ENCODE results near the gene SLC39A11.

The SLC39A11 gene

GRCh38 chr17:72891627-72892026 lies 200.9 kb downstream of the SLC39A11 start:
- FAIRE-seq (no peak), DNase-seq (ENCODE audit: insufficient read length, low spot score) (no peak)
- TF ChIP-seq PAX5 (IDR thresholded peaks at IDR 0.05; ENCODE audit: insufficient read depth, low read length, severe bottlenecking) (no peak), SPI1 (IDR thresholded peaks at IDR 0.05; ENCODE audit: low read depth, low read length) (no peak), POLR2A (IDR thresholded peaks at IDR 0.05; ENCODE audit: low read depth, low read length) (no peak), POU2F2 (IDR thresholded peaks at IDR 0.05; ENCODE audit: low read depth, low read length) (no peak), POLR2AphosphoS5 (IDR thresholded peaks at IDR 0.05; ENCODE audit: low read depth, low read length) (no peak), TAF1 (IDR thresholded peaks at IDR 0.05; ENCODE audit: low read depth, low read length) (no peak)

- no peak for TF ChIP-seq TAF1 (IDR thresholded peaks at IDR 0.05; ENCODE audit: low read depth, low read length)
- TF ChIP-seq POU2F2 (IDR thresholded peaks at IDR 0.05; ENCODE audit: low read depth, low read length): no peak
- no peak for TF ChIP-seq POLR2AphosphoS5 (IDR thresholded peaks at IDR 0.05; ENCODE audit: low read depth, low read length)
- no peak for TF ChIP-seq POLR2A (IDR thresholded peaks at IDR 0.05; ENCODE audit: low read depth, low read length)
- no peak for TF ChIP-seq PAX5 (IDR thresholded peaks at IDR 0.05; ENCODE audit: insufficient read depth, low read length, severe bottlenecking)
- no peak for TF ChIP-seq SPI1 (IDR thresholded peaks at IDR 0.05; ENCODE audit: low read depth, low read length)
- no peak for FAIRE-seq
- DNase-seq (ENCODE audit: insufficient read length, low spot score): no peak
These were observed 201.8 kb downstream of the SLC39A11 start for GRCh38 chr17:72890711-72891110.

GRCh38 chr17:72887917-72888316 lies 204.6 kb downstream of the SLC39A11 start:
- DNase-seq (ENCODE audit: insufficient read length, low spot score) (no peak), FAIRE-seq (no peak)
- TF ChIP-seq POU2F2 (IDR thresholded peaks at IDR 0.05; ENCODE audit: low read depth, low read length): no peak
- TF ChIP-seq POLR2AphosphoS5 (IDR thresholded peaks at IDR 0.05; ENCODE audit: low read depth, low read length): no peak
- no peak for TF ChIP-seq PAX5 (IDR thresholded peaks at IDR 0.05; ENCODE audit: insufficient read depth, low read length, severe bottlenecking)
- no peak for TF ChIP-seq POLR2A (IDR thresholded peaks at IDR 0.05; ENCODE audit: low read depth, low read length)
- no peak for TF ChIP-seq TAF1 (IDR thresholded peaks at IDR 0.05; ENCODE audit: low read depth, low read length)
- no peak for TF ChIP-seq SPI1 (IDR thresholded peaks at IDR 0.05; ENCODE audit: low read depth, low read length)

- FAIRE-seq (no peak), DNase-seq (ENCODE audit: insufficient read length, low spot score) (no peak)
- no peak for TF ChIP-seq POLR2A (IDR thresholded peaks at IDR 0.05; ENCODE audit: low read depth, low read length)
- no peak for TF ChIP-seq SPI1 (IDR thresholded peaks at IDR 0.05; ENCODE audit: low read depth, low read length)
- TF ChIP-seq PAX5 (IDR thresholded peaks at IDR 0.05; ENCODE audit: insufficient read depth, low read length, severe bottlenecking): no peak
These were observed 205.2 kb downstream of the SLC39A11 start for GRCh38 chr17:72887322-72887721.

- DNase-seq (ENCODE audit: insufficient read length, low spot score) (no peak), FAIRE-seq (no peak)
- TF ChIP-seq POLR2A (IDR thresholded peaks at IDR 0.05; ENCODE audit: low read depth, low read length) (no peak), TAF1 (IDR thresholded peaks at IDR 0.05; ENCODE audit: low read depth, low read length) (no peak), PAX5 (IDR thresholded peaks at IDR 0.05; ENCODE audit: insufficient read depth, low read length, severe bottlenecking) (no peak), POLR2AphosphoS5 (IDR thresholded peaks at IDR 0.05; ENCODE audit: low read depth, low read length) (no peak), SPI1 (IDR thresholded peaks at IDR 0.05; ENCODE audit: low read depth, low read length) (no peak)
These were observed 205.9 kb downstream of the SLC39A11 start for GRCh38 chr17:72886622-72887021.

- FAIRE-seq: no peak
- TF ChIP-seq SPI1 (IDR thresholded peaks at IDR 0.05; ENCODE audit: low read depth, low read length): no peak
- no peak for TF ChIP-seq TAF1 (IDR thresholded peaks at IDR 0.05; ENCODE audit: low read depth, low read length)
- TF ChIP-seq POLR2A (IDR thresholded peaks at IDR 0.05; ENCODE audit: low read depth, low read length): no peak
- no peak for TF ChIP-seq POLR2AphosphoS5 (IDR thresholded peaks at IDR 0.05; ENCODE audit: low read depth, low read length)
- no peak for TF ChIP-seq POU2F2 (IDR thresholded peaks at IDR 0.05; ENCODE audit: low read depth, low read length)
- TF ChIP-seq PAX5 (IDR thresholded peaks at IDR 0.05; ENCODE audit: insufficient read depth, low read length, severe bottlenecking): no peak
- DNase-seq (ENCODE audit: insufficient read length, low spot score): no peak
These were observed 208.4 kb downstream of the SLC39A11 start for GRCh38 chr17:72884066-72884465.

- DNase-seq (ENCODE audit: insufficient read length, low spot score): no peak
- TF ChIP-seq POU2F2 (IDR thresholded peaks at IDR 0.05; ENCODE audit: low read depth, low read length) (no peak), SPI1 (IDR thresholded peaks at IDR 0.05; ENCODE audit: low read depth, low read length) (no peak), POLR2A (IDR thresholded peaks at IDR 0.05; ENCODE audit: low read depth, low read length) (no peak), PAX5 (IDR thresholded peaks at IDR 0.05; ENCODE audit: insufficient read depth, low read length, severe bottlenecking) (no peak), TAF1 (IDR thresholded peaks at IDR 0.05; ENCODE audit: low read depth, low read length) (no peak), POLR2AphosphoS5 (IDR thresholded peaks at IDR 0.05; ENCODE audit: low read depth, low read length) (no peak)
- FAIRE-seq: no peak
These were observed 209.1 kb downstream of the SLC39A11 start for GRCh38 chr17:72883351-72883750.

GRCh38 chr17:72882426-72882825 lies 210.1 kb downstream of the SLC39A11 start:
- no peak for DNase-seq (ENCODE audit: insufficient read length, low spot score)
- no peak for FAIRE-seq
- TF ChIP-seq TAF1 (IDR thresholded peaks at IDR 0.05; ENCODE audit: low read depth, low read length) (no peak), POLR2A (IDR thresholded peaks at IDR 0.05; ENCODE audit: low read depth, low read length) (no peak), POU2F2 (IDR thresholded peaks at IDR 0.05; ENCODE audit: low read depth, low read length) (no peak), PAX5 (IDR thresholded peaks at IDR 0.05; ENCODE audit: insufficient read depth, low read length, severe bottlenecking) (no peak), SPI1 (IDR thresholded peaks at IDR 0.05; ENCODE audit: low read depth, low read length) (no peak), POLR2AphosphoS5 (IDR thresholded peaks at IDR 0.05; ENCODE audit: low read depth, low read length) (no peak)

GRCh38 chr17:72879877-72880276 lies 212.6 kb downstream of the SLC39A11 start:
- DNase-seq (ENCODE audit: insufficient read length, low spot score) (no peak), FAIRE-seq (no peak)
- TF ChIP-seq POLR2A (IDR thresholded peaks at IDR 0.05; ENCODE audit: low read depth, low read length) (no peak), PAX5 (IDR thresholded peaks at IDR 0.05; ENCODE audit: insufficient read depth, low read length, severe bottlenecking) (no peak), TAF1 (IDR thresholded peaks at IDR 0.05; ENCODE audit: low read depth, low read length) (no peak), POLR2AphosphoS5 (IDR thresholded peaks at IDR 0.05; ENCODE audit: low read depth, low read length) (no peak), SPI1 (IDR thresholded peaks at IDR 0.05; ENCODE audit: low read depth, low read length) (no peak), POU2F2 (IDR thresholded peaks at IDR 0.05; ENCODE audit: low read depth, low read length) (no peak)

GRCh38 chr17:72878975-72879660 lies 213.4 kb downstream of the SLC39A11 start:
- TF ChIP-seq POLR2A (IDR thresholded peaks at IDR 0.05; ENCODE audit: low read depth, low read length) (no peak), PAX5 (IDR thresholded peaks at IDR 0.05; ENCODE audit: insufficient read depth, low read length, severe bottlenecking) (no peak), POU2F2 (IDR thresholded peaks at IDR 0.05; ENCODE audit: low read depth, low read length) (no peak), SPI1 (IDR thresholded peaks at IDR 0.05; ENCODE audit: low read depth, low read length) (no peak), TAF1 (IDR thresholded peaks at IDR 0.05; ENCODE audit: low read depth, low read length) (no peak), POLR2AphosphoS5 (IDR thresholded peaks at IDR 0.05; ENCODE audit: low read depth, low read length) (no peak)
- DNase-seq (ENCODE audit: insufficient read length, low spot score) (no peak), FAIRE-seq (no peak)

Measured in GM12891 (cell line).